Calu3 (cell line): ENCODE measurements around the gene HMCN1. TPM values are rescaled to one million over a fixed set of nuclear protein-coding genes. Genes with fewer than 3 reads are reported as not detected.

Experiments
- BruUV-seq: library from RNA; stranded (reverse); fragments of 400-500 nt; replicated peaks from 2 replicates; lab custom pipeline; 2021; lab: Mats Ljungman, UMichigan
- CTCF ChIA-PET: fragments of 300-600 bp; sonication (Branson Sonifier 250); formaldehyde crosslinking; loops from one replicate; lab custom pipeline; 2022; ENCODE audit warnings: antibody characterized with exemption; lab: Charles Lee
- DNase-seq: peaks from one replicate; pipeline ENCODE4 v3.0.0; 2022
- H3K27ac Mint-ChIP-seq: one replicate; pipeline ENCODE4 v1.8.0; 2022; ENCODE audit warnings: mixed read lengths; ENCODE audit not compliant: unreplicated experiment
- H3K27me3 Mint-ChIP-seq: one replicate; pipeline ENCODE4 v1.8.0; 2022; ENCODE audit warnings: mixed read lengths; ENCODE audit not compliant: unreplicated experiment
- H3K36me3 Mint-ChIP-seq: one replicate; pipeline ENCODE4 v1.8.0; 2022; ENCODE audit warnings: mild to moderate bottlenecking, moderate library complexity, mixed read lengths; ENCODE audit not compliant: insufficient read depth, unreplicated experiment
- H3K4me1 Mint-ChIP-seq: one replicate; pipeline ENCODE4 v1.8.0; 2022; ENCODE audit warnings: mild to moderate bottlenecking, low read depth, mixed read lengths; ENCODE audit not compliant: unreplicated experiment
- H3K4me3 Mint-ChIP-seq: one replicate; pipeline ENCODE4 v1.8.0; 2022; ENCODE audit warnings: mild to moderate bottlenecking, low read depth, moderate library complexity, mixed read lengths; ENCODE audit not compliant: unreplicated experiment
- H3K9me3 Mint-ChIP-seq: one replicate; pipeline ENCODE4 v1.8.0; 2022; ENCODE audit warnings: low read depth, mixed read lengths; ENCODE audit not compliant: unreplicated experiment
- CTCF ChIP-seq: fragments of 200-600 bp; IDR thresholded peaks from one replicate; pipeline ENCODE4 v1.8.0; 2022; ENCODE audit warnings: antibody characterized with exemption; ENCODE audit not compliant: unreplicated experiment
- intact Hi-C: fragments of 100-400 bp; cut with micrococcal nuclease; formaldehyde crosslinking; loops from one replicate; pipeline ENCODE4 v1.10.0; 2022; ENCODE audit not compliant: unreplicated experiment
- total RNA-seq: library from RNA; stranded (reverse); gene quantifications from 2 replicates; pipeline ENCODE4 v1.2.3, GENCODE V29; 2022

HMCN1 gene
- total RNA-seq, 1 experiment from 2014 or later, result 0.05 TPM

- Mint-ChIP-seq H3K36me3 (no peaks in the 10 kb centered on the region), H3K4me1 (peaks cover 19% of the 10 kb centered on the region), H3K27ac (no peak overlapping the region), H3K27me3 (no peaks in the 10 kb centered on the region), H3K4me3 (no peak overlapping the region), H3K9me3 (peaks cover 3% of the 10 kb centered on the region)
- no TSS peak for BruUV-seq
- intact Hi-C loops, result no loop called here
- no peak for TF ChIP-seq CTCF
- DNase-seq, result no peak
- CTCF ChIA-PET, result no interaction called here
Measured at GRCh38 chr1:186189156-186189555, 455.0 kb downstream of the HMCN1 start.

DNA sequence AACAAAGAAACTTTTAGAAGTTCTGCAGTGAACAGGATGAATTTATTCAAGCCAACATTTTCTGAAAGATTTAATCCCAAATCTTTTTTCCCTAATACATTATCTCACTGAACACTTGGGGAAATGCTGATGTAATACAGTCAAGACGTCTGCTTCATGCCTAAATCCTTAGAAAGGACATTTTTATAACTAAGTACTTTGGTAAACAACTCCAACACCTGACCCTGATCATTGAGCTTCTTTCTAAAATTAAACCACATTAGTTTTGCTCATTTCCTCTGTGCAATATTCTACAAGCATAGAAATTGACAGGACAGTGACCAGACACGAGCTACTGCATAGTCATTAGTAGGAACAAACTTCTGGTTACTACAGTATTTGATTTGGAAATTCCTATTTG lies 457.3 kb downstream of the HMCN1 start:
- Mint-ChIP-seq H3K27me3 (no peaks in the 10 kb centered on the region), H3K36me3 (no peaks in the 10 kb centered on the region), H3K4me3 (no peak overlapping the region), H3K27ac (no peak overlapping the region), H3K4me1 (peaks cover 19% of the 10 kb centered on the region), H3K9me3 (peaks cover 3% of the 10 kb centered on the region)
- intact Hi-C loops, result no loop called here
- no peak for DNase-seq
- CTCF ChIA-PET, result interaction anchor here (0.6 kb wide), 1 partner anchor 1561 kb away, joined by 5 read pairs; no protein-coding TSS in a partner anchor
- no TSS peak for BruUV-seq
- no peak for TF ChIP-seq CTCF

GRCh38 chr1:186193224-186193623 lies 459.0 kb downstream of the HMCN1 start:
- TF ChIP-seq CTCF, result no peak
- Mint-ChIP-seq H3K4me1 (peaks cover 5% of the 10 kb centered on the region), H3K4me3 (no peak overlapping the region), H3K27me3 (no peaks in the 10 kb centered on the region), H3K36me3 (no peaks in the 10 kb centered on the region), H3K9me3 (peaks cover 6% of the 10 kb centered on the region), H3K27ac (no peak overlapping the region)
- CTCF ChIA-PET, result no interaction called here
- intact Hi-C loops, result no loop called here
- BruUV-seq, result no TSS peak
- no peak for DNase-seq

- intact Hi-C loops, result no loop called here
- CTCF ChIA-PET, result no interaction called here
- DNase-seq, result no peak
- Mint-ChIP-seq H3K27me3 (no peaks in the 10 kb centered on the region), H3K9me3 (peaks cover 7% of the 10 kb centered on the region), H3K27ac (no peak overlapping the region), H3K36me3 (no peaks in the 10 kb centered on the region), H3K4me3 (no peak overlapping the region), H3K4me1 (no peaks in the 10 kb centered on the region)
- no peak for TF ChIP-seq CTCF
- no TSS peak for BruUV-seq
Measured at GRCh38 chr1:186194107-186194756, 460.0 kb downstream of the HMCN1 start.
